Neural cell (in vitro differentiated cells): ENCODE results near the gene PARVB. TPM values are rescaled to one million over a fixed set of nuclear protein-coding genes. Genes with fewer than 3 reads are reported as not detected.

Experiments
- H2AFZ ChIP-seq: fragments of 200-600, 300-800 bp; sonication (generic), shearing (Covaris generic); 2 replicates; pipeline ENCODE4 v1.6.0; 2014; ENCODE audit warnings: low read depth, mild to moderate bottlenecking, antibody characterized with exemption, low read length, moderate library complexity
- H3F3A ChIP-seq: fragments of 200-600 bp; shearing (Covaris generic); 2 replicates; pipeline ENCODE4 v1.6.1; 2016; ENCODE audit warnings: mild to moderate bottlenecking, moderate library complexity, mixed read lengths, antibody characterized with exemption, low read length; ENCODE audit not compliant: insufficient read depth, poor library complexity, severe bottlenecking
- H3K27ac ChIP-seq: fragments of 200-600, 300-800 bp; sonication (generic), shearing (Covaris generic); 2 replicates; pipeline ENCODE4 v1.5.1; 2014; ENCODE audit warnings: mild to moderate bottlenecking, low read length, moderate library complexity
- H3K27me3 ChIP-seq: fragments of 300-800, 200-600 bp; sonication (generic), shearing (Covaris generic); 2 replicates; pipeline ENCODE4 v1.6.0; 2014; ENCODE audit warnings: mild to moderate bottlenecking, low read depth, low read length, moderate library complexity; ENCODE audit not compliant: insufficient read depth
- H3K36me3 ChIP-seq: fragments of 300-800, 200-600 bp; sonication (generic), shearing (Covaris generic); 2 replicates; pipeline ENCODE4 v1.5.1; 2014; ENCODE audit warnings: mild to moderate bottlenecking, antibody characterized with exemption, low read length, moderate library complexity; ENCODE audit not compliant: insufficient read depth
- H3K4me2 ChIP-seq: fragments of 300-800, 200-600 bp; sonication (generic), shearing (Covaris generic); 2 replicates; pipeline ENCODE4 v1.6.0; 2014; ENCODE audit warnings: mild to moderate bottlenecking, low read length
- H3K4me3 ChIP-seq: fragments of 300-800, 200-600 bp; sonication (generic), shearing (Covaris generic); 2 replicates; pipeline ENCODE4 v1.5.1; 2014; ENCODE audit warnings: mild to moderate bottlenecking, low read length, moderate library complexity
- H3K79me2 ChIP-seq: fragments of 200-600 bp; shearing (Covaris generic); replicated peaks from 2 replicates; pipeline ENCODE4 v1.6.0; 2014; ENCODE audit warnings: mild to moderate bottlenecking, low read length, moderate library complexity; ENCODE audit not compliant: insufficient read depth
- H3K9ac ChIP-seq: fragments of 300-800, 200-600 bp; sonication (generic), shearing (Covaris generic); 2 replicates; pipeline ENCODE4 v1.6.1; 2016; ENCODE audit warnings: mild to moderate bottlenecking, low read length, mixed read lengths
- H3K9me2 ChIP-seq: fragments of 200-600 bp; shearing (Covaris generic); 2 replicates; pipeline ENCODE4 v1.6.1; 2016; ENCODE audit warnings: mild to moderate bottlenecking, low read length, mixed read lengths; ENCODE audit not compliant: insufficient read depth
- H3K9me3 ChIP-seq: fragments of 200-600, 300-800 bp; sonication (generic), shearing (Covaris generic); 2 replicates; pipeline ENCODE4 v1.6.1; 2016; ENCODE audit warnings: mild to moderate bottlenecking, mixed run types, low read length, moderate library complexity, mixed read lengths
- H4K20me1 ChIP-seq: fragments of 200-600 bp; shearing (Covaris generic); 2 replicates; pipeline ENCODE4 v1.6.1; 2016; ENCODE audit warnings: mild to moderate bottlenecking, mixed run types; ENCODE audit not compliant: insufficient read depth
- CTCF ChIP-seq: fragments of 450-650 bp; IDR thresholded peaks from 2 replicates; pipeline ENCODE4 v1.5.1; 2014; ENCODE audit warnings: antibody characterized with exemption, mild to moderate bottlenecking, moderate library complexity; ENCODE audit not compliant: poor library complexity, severe bottlenecking
- EP300 ChIP-seq: fragments of 450-650 bp; conservative IDR thresholded peaks from 2 replicates; pipeline ENCODE4 v1.6.1; 2014; ENCODE audit warnings: antibody characterized with exemption, mild to moderate bottlenecking, moderate library complexity; ENCODE audit not compliant: poor library complexity, severe bottlenecking
- EZH2 ChIP-seq: fragments of 200-600, 300-800 bp; shearing (Covaris generic), sonication (generic); IDR thresholded peaks from 2 replicates; pipeline ENCODE4 v1.6.1; 2014; ENCODE audit warnings: antibody characterized with exemption, low read length, borderline replicate concordance, mild to moderate bottlenecking; ENCODE audit not compliant: insufficient read depth, poor library complexity, severe bottlenecking
- MXI1 ChIP-seq: fragments of 450-650 bp; conservative IDR thresholded peaks from 2 replicates; pipeline ENCODE4 v1.6.1; 2014; ENCODE audit warnings: antibody characterized with exemption, mild to moderate bottlenecking; ENCODE audit not compliant: poor library complexity, severe bottlenecking
- POLR2AphosphoS5 ChIP-seq: IDR thresholded peaks from 2 replicates; pipeline ENCODE4 v1.6.1; 2012
- RAD21 ChIP-seq: fragments of 450-650 bp; conservative IDR thresholded peaks from 2 replicates; pipeline ENCODE4 v1.6.1; 2014; ENCODE audit warnings: antibody characterized with exemption, mild to moderate bottlenecking, moderate library complexity
- REST ChIP-seq: IDR thresholded peaks from 2 replicates; pipeline ENCODE4 v1.6.1; 2012; ENCODE audit warnings: borderline replicate concordance
- SMC3 ChIP-seq: fragments of 450-650 bp; conservative IDR thresholded peaks from 2 replicates; pipeline ENCODE4 v1.6.1; 2014; ENCODE audit warnings: antibody characterized with exemption, mild to moderate bottlenecking, moderate library complexity; ENCODE audit not compliant: poor library complexity
- TAF1 ChIP-seq: IDR thresholded peaks from 2 replicates; pipeline ENCODE4 v1.6.1; 2012; ENCODE audit warnings: low read depth
- polyA plus RNA-seq: library from polyadenylated mRNA; depleted of rRNA; stranded (reverse); fragments of >200 nt; gene quantifications from 2 replicates; pipeline ENCODE4 v1.2.3, GENCODE V29; 2014

Gene PARVB
- polyA plus RNA-seq, 1 donor from 2014 or later: 1.2 TPM

GRCh38 chr22:44126807-44127206, 102.7 kb downstream of the PARVB start:
- Histone ChIP-seq H3K9me3 (no peaks in the 10 kb centered on the region), H3K4me2 (no peak overlapping the region), H3K36me3 (no peaks in the 10 kb centered on the region), H3K79me2 (no peaks in the 10 kb centered on the region), H2AFZ (no peak overlapping the region), H3K27me3 (no peaks in the 10 kb centered on the region), H3K27ac (no peak overlapping the region), H4K20me1 (no peaks in the 10 kb centered on the region), H3K4me3 (no peak overlapping the region), H3K9ac (no peak overlapping the region), H3K9me2 (no peaks in the 10 kb centered on the region), H3F3A (no peaks in the 10 kb centered on the region)
- TF ChIP-seq REST (no peak), SMC3 (no peak), CTCF (no peak), TAF1 (no peak), EZH2 (no peak), MXI1 (no peak), RAD21 (no peak), POLR2AphosphoS5 (no peak), EP300 (no peak)

GRCh38 chr22:44127356-44127755, 103.3 kb downstream of the PARVB start:
- Histone ChIP-seq H3F3A (no peaks in the 10 kb centered on the region), H3K4me2 (no peak overlapping the region), H3K9me3 (no peaks in the 10 kb centered on the region), H4K20me1 (no peaks in the 10 kb centered on the region), H3K36me3 (no peaks in the 10 kb centered on the region), H2AFZ (no peak overlapping the region), H3K27me3 (no peaks in the 10 kb centered on the region), H3K9me2 (no peaks in the 10 kb centered on the region), H3K9ac (no peak overlapping the region), H3K4me3 (no peak overlapping the region), H3K79me2 (no peaks in the 10 kb centered on the region), H3K27ac (no peak overlapping the region)
- TF ChIP-seq REST (no peak), EZH2 (no peak), RAD21 (no peak), CTCF (no peak), EP300 (no peak), POLR2AphosphoS5 (no peak), TAF1 (no peak)
